Astrocyte of the spinal cord (primary cell): ENCODE measurements around the gene DPRX.

ENCODE experiments used
- DNase-seq: peaks from one replicate; pipeline ENCODE4 v3.0.0; 2011; ENCODE audit warnings: low read depth, low spot score
- H3K4me3 ChIP-seq: 2 replicates; pipeline ENCODE4 v1.5.1; 2011; ENCODE audit warnings: low read depth, mild to moderate bottlenecking, low read length, moderate library complexity
- CTCF ChIP-seq: IDR thresholded peaks from 2 replicates; pipeline ENCODE4 v1.5.1; 2012; ENCODE audit warnings: low read depth, mild to moderate bottlenecking, low read length, inconsistent platforms
- in situ Hi-C: cut with HindIII; loops from 2 replicates; pipeline ENCODE4 v1.10.0; 2017; ENCODE audit warnings: low sequenced_read_pairs

The DPRX gene

DNA sequence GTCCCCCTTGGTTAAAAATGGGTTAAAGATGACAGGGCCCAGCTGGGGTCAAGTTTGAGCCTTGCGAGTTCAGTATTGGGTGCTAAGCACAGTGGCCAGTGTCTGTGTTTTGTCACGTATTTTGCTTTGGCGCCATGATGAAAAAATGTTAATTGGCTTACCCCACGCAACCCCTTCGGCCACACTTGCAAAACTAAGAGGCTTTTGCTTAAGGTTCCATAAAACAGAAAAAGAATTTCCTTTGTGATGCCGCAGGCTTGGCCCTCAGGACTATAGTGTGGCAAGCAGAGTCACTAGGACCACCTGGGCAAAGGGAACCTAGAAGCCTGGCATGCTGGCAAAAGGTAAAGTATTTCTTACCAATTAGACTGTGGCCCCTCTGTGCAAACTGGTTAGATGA, 20.7 kb downstream of the DPRX start:
- H3K4me3 ChIP-seq = no peak overlapping the region
- in situ Hi-C loops = no loop called here
- no peak for TF ChIP-seq CTCF
- no peak for DNase-seq

DNA sequence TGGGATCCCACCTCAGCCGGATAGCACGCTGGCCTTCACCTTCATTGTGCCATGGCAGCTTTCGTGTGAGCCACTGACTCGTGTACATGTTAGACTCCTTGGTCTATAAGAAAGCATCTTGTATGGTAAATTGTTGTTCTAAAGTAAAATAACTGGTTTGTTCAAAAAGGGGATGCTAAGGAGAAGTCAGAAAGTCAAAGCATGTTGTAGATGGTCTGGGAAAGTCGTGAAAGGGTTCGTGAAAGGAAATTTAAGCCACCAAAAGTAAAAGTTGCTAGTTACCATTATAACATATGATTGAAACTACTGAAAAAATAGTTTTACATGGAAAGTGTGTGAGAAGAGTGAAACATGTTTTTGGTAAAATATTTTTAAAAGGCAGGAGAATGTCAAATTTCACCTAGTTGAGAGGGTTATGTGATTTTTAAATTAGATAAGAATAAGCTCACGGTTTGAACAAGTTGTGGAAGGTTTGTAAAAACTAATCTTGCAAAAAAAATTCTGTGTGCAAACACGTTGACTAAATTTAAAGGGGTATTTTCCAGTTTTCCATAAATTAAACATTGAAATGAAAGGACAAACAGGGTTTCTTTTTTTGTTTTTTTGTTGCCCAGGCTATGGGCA, 23.4 kb downstream of the DPRX start:
- in situ Hi-C loops = no loop called here
- no peak for TF ChIP-seq CTCF
- no peak for DNase-seq
- H3K4me3 ChIP-seq = no peak overlapping the region

GRCh38 chr19:53657330-53657729, 25.5 kb downstream of the DPRX start:
- TF ChIP-seq CTCF = no peak
- no peak for DNase-seq
- no peak overlapping the region for H3K4me3 ChIP-seq
- in situ Hi-C loops = no loop called here

DNA sequence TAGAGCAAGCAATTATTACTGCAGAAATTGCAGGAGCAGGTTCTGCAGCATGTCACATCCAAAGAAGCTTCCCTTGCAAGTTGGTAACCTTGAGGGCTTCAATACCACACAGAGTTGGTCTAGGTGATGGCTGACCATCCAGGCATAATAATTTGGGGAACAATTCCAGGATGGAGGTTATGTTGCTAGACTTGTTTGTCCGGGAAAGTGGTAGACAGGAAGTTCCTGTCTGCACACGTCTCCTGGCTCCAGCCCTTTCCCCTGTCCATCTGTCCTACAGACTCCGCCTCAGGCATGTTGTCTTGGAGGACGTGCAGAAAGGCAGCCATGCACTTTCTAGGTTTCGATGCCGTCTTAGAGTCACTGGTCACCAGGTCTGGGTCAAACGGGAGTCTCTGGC, 26.0 kb downstream of the DPRX start:
- in situ Hi-C loops = no loop called here
- no peak for DNase-seq
- no peak overlapping the region for H3K4me3 ChIP-seq
- TF ChIP-seq CTCF = no peak

DNA sequence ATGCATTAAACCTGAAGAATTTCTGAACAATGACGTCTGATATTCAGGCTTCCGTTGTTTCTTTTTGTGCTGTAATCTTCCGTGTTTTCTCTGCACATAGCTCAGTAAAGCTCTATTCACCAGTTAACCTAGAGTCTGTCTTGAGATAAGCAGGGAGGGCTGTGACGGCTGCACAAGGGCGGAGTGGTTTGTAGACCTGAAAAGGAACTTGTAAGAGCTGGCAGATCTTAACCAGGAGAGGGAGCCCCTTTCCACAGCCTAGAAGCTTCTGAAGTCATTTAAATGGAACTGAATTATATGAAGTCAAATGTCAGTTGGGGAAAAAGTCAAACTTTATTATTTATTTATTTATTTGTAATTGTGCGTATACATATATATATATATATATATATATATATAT, 27.5 kb downstream of the DPRX start:
- TF ChIP-seq CTCF = no peak
- in situ Hi-C loops = no loop called here

GRCh38 chr19:53660584-53660983, 28.8 kb downstream of the DPRX start:
- no peak for TF ChIP-seq CTCF
- no peak overlapping the region for H3K4me3 ChIP-seq
- DNase-seq = no peak
- in situ Hi-C loops = no loop called here

More for the DNA sequence above, 27.5 kb downstream of the DPRX start:
- DNase-seq = no peak
- H3K4me3 ChIP-seq = no peak overlapping the region

- no peak for TF ChIP-seq CTCF
- in situ Hi-C loops = no loop called here
- H3K4me3 ChIP-seq = no peak overlapping the region
- no peak for DNase-seq
Observed at GRCh38 chr19:53662209-53662608, 30.4 kb downstream of the DPRX start.
